Daoy (cell line): Measurements from ENCODE around the gene LRRTM2. TPM values are rescaled to one million over a fixed set of nuclear protein-coding genes. Genes with fewer than 3 reads are reported as not detected.
A peak's percentile ranks its signal among the peaks of the same experiment; 100 is the strongest.

ENCODE experiments used
- DNase-seq: peaks from one replicate; pipeline ENCODE4 v3.0.0-alpha.2; 2015; ENCODE audit warnings: low read depth
- total RNA-seq: library from RNA; depleted of rRNA; stranded (reverse); fragments of >200 nt; shearing (Covaris generic); gene quantifications from 2 replicates; pipeline ENCODE4 v1.2.3, GENCODE V29; 2014

Gene LRRTM2
- total RNA-seq, 1 experiment from 2014 or later, result 0.51 TPM

DNA sequence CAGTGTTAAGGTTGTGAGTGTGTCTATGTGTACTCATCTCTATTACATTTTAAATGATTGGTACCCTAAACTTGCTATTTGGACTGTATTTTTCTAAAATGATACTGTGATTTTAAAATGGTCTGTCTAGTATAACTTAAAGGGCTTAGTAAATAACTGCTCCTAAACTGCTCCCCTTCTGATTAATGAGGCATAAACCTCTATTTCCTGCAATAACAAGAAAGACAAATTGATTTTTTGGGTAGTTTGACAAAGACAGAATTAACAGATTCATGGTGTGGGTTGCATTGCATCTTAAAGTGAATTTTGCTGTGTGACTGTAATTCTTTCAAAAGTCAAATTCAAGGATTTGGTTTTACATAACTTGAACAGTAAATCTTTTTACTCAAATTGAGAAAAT, 8.1 kb upstream of the LRRTM2 start:
- DNase-seq, result no peak

- DNase-seq, result no peak
Measured at GRCh38 chr5:138878437-138879235, 3.5 kb upstream of the LRRTM2 start.

DNA sequence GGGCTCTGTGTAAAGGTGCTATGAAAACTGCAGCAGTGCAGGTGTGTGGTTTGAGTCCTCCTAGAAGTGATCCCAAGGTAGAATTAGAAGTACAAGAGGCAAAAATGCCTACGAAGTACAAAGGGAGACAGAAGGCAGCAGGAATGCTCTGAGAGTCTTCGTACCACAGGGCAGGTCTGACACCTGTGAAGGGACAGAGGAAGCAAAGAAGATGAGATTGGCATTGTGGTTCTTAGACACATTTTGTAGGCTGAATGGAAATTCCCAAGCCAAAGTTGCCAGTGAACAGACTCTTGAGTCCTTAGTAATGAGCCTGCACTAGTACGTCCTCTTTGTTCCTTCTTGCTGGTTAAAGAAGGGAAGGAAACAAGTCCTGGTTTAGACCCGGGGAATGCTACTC, 1.7 kb upstream of the LRRTM2 start:
- DNase-seq, result no peak

DNA sequence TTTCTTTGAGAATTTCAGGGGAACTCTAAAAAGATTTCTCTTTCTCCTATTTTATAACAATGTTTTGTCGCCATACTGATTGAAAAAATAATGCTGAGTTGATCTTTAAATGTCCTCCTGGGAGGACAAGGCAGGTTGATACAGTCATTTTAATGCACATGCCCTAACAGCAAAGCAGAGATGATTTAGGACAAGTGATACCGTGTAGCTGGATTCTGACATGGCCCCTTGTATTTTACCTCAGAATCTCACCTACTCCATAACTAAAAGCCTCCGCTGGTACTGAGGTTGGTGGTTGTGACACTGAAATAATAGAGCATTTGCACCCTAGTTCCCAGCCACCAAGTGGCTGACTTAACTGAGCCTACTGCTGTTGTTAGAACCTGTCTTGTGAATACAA, 811 bp upstream of the LRRTM2 start:
- no peak for DNase-seq

GRCh38 chr5:138875552-138875875, 379 bp upstream of the LRRTM2 start:
- no peak for DNase-seq

- DNase-seq, result peak; percentile 25
Measured at GRCh38 chr5:138874241-138874640, 894 bp downstream of the LRRTM2 start.

GRCh38 chr5:138873466-138874221, 1.5 kb downstream of the LRRTM2 start:
- no peak for DNase-seq

DNA sequence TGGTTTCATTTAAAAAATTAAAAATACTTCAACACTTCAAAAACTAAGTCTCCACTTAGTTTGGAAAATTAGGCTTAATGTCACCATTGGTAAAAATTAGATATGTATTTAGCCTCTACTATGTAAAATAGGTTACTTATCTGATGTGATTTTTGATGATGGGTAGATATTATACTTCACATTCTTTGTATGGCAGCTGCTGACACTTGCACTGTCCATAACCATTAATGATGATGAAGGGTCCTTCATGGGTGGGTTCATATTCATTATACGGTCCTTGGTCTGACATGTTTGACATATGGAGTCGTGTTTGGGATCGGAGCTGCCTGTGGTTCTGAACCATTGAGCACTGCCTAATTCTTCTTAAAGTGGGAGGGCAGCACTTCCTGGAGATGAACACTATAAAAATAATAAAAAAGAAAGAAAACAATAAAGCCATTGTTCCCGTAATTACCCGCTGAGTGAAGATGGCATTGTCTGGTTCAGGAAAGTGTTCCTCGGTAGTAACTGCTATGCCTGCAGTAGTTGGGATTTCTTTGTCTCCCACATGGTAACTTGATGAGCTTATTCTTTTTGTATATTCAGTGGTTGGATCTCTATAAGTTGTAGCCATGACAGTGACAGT, 2.2 kb downstream of the LRRTM2 start:
- DNase-seq, result no peak

- DNase-seq, result no peak
Measured at GRCh38 chr5:138870611-138871010, 4.5 kb downstream of the LRRTM2 start.

- DNase-seq, result peak; percentile 25
Measured at GRCh38 chr5:138869763-138870500, 5.2 kb downstream of the LRRTM2 start.

- DNase-seq, result no peak
Measured at GRCh38 chr5:138869038-138869437, 6.1 kb downstream of the LRRTM2 start.

DNA sequence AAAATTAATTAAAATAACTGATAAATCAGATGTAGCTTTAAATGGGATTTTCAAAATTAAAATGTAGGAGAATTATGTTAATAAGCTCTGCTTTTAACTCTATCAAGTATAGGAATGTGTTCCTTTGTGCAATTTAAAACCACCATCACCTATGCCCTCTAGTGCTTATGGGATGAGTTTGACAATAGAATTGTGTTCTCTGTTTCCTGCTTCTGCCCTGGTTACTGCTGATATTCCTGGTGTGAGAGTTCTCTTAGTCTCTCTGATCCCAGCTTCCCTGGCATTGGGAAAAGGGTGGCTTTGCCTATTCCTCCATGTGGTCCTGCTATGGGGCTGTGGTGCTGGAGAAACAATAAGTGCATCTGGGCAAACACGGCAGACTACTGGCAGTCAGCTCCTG, 8.1 kb downstream of the LRRTM2 start:
- no peak for DNase-seq

- no peak for DNase-seq
Measured at GRCh38 chr5:138853132-138853531, 22.0 kb downstream of the LRRTM2 start.

- no peak for DNase-seq
Measured at GRCh38 chr5:138850865-138851435, 24.2 kb downstream of the LRRTM2 start.

- DNase-seq, result no peak
Measured at GRCh38 chr5:138849882-138850281, 25.3 kb downstream of the LRRTM2 start.

GRCh38 chr5:138849439-138849838, 25.7 kb downstream of the LRRTM2 start:
- DNase-seq, result no peak

DNA sequence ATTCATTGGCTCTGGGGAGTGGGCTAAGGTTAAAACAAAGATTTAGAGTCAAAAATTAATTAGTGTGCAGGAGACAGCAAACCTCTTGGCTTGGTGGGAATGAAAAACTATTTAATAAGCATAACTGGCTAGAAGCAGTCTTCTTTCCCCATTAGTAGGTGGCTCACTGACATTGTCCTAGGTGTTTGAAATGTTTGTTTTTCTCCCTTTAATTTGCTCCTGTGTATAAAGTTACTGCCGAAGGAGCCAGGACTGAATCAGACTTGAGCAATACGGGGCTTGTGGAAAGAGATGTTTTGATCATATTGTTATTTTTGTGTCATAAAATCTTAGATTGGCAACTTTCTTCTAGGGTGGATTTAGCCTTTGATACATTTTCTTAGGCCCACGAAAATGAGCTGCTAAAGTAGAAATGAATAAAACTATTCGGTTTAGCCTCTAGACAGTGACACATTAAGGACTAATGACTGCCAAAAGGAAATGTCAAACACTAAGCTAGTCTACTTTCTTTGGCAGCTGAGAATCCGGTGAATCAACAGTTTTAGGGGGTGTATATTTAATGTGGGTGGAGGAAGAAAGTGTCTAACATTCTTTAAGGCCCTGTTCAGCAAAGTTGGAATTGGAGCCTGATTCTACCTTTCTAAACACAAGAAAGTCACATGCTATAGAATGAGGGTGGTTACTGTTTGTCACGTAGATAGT, 30.2 kb downstream of the LRRTM2 start:
- DNase-seq, result peak; percentile 53

DNA sequence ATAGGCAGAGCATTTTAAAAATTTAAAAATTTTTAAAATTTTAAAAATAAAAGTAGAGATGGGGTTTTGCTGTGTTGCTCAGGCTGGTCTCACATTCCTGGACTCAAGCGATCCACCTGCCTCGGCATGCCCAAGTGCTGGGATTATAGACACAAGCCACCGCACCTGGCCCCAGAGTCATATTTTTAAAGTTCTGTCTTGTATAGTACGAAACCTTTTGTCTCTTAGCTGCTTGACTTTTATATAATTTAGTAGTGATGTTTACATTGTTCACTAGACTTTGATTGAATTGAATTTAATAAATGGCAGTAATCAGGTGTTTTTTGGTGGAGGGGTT, 31.0 kb downstream of the LRRTM2 start:
- DNase-seq, result no peak

DNA sequence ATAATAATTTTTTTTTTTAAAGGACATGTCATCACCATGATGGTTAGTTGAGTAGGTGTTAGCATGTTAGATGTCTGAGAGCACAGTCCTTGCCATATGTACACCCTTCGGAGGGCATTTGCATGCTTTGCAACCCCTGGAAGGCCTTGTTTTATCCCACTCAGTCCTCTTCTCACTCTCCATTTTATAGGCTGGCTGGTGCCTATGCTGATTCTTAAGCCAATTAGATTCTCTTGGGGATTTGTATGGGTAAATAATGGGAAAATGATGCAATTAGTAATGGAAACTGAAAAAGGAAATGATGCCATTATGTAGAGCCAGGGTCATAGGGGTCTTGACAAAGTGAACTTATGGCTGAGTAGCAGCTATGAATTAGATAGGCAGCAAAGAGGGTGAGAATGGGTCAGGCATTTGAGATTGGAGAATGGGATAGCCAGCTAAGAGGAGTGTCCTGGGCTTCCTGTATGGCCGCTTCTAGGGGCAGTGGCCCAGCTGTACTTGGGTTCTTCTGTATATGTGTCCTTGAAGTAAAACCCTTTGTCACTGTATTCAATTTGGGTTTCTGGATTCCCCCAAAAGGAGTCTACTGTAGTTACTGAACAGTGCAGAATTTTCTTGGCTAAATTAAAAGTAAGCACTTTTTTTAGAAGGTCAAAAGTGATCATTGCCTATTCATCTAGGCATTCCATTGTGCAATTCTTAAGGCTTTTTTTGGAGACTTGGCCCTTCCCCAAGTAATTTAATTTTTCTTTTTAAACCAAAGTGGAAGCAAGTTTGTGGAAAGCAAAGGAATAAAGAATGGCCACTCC, 31.6 kb downstream of the LRRTM2 start:
- DNase-seq, result no peak

DNA sequence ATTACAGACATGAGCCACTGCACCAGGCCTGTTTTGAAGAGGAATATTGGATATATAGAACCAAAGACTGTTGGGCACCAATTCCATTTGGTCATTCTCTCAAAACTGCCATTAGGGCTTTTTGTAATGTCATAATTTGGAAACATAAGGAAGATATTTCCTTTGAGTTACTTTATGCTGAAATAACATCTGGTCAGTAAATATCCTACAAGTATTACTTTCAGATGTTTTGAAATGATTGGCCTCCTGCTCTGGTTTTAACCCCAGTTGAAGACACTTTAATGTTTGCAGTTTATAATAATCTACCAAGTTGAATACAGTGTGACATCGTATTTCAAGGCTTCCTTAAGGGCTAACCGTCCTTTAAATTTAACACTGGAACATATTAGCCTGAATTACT, 33.6 kb downstream of the LRRTM2 start:
- no peak for DNase-seq

DNA sequence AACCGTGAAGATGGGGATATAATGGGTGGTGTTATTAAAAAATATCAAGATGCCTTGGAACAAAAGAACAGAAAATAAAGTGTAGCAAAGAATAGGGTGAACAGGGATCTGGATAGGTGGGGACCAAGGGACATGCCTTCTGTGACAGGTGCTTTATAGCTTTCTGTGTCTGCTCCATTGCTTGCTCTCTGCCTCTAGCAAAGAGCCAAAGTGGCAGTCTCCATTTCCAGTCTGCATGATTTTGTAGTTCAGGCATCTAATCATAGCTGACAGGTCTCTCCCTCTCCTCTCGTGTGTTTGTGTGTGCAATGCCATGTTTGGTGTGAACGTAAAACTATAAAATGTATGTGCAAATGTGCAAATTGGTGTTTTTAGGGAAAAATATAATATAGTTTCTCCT, 35.0 kb downstream of the LRRTM2 start:
- DNase-seq, result no peak
